ENCODE data around the gene KRTAP10-9.

DNA sequence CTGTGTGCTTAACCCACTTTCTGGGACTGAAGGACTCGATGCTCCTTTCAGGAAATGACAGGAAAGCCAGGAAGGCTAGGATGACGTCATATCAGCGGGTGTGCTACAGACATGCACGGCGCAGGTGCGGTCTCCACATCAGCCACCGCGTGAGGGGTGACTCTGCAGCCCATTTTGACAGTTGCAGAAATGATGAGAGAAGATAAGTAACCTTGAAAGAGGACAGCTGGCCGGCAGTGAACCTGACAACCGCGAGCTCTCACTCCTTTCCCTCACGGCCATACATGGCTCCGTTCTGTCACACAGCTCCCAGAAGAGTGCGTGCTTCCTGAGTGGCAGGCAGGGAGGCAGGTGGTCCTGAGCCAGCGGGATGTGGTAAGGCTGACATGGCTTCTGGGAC, 44.8 kb upstream of the KRTAP10-9 start:
- no peak for TF ChIP-seq POLR2A (IDR thresholded peaks at IDR 0.05)
- TF ChIP-seq, protein P1, sequence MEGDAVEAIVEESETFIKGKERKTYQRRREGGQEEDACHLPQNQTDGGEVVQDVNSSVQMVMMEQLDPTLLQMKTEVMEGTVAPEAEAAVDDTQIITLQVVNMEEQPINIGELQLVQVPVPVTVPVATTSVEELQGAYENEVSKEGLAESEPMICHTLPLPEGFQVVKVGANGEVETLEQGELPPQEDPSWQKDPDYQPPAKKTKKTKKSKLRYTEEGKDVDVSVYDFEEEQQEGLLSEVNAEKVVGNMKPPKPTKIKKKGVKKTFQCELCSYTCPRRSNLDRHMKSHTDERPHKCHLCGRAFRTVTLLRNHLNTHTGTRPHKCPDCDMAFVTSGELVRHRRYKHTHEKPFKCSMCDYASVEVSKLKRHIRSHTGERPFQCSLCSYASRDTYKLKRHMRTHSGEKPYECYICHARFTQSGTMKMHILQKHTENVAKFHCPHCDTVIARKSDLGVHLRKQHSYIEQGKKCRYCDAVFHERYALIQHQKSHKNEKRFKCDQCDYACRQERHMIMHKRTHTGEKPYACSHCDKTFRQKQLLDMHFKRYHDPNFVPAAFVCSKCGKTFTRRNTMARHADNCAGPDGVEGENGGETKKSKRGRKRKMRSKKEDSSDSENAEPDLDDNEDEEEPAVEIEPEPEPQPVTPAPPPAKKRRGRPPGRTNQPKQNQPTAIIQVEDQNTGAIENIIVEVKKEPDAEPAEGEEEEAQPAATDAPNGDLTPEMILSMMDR (IDR thresholded peaks at IDR 0.05 in 4 of 5, conservative IDR thresholded peaks at IDR 0.05 in 1 of 5): no peak
